SIG-M5 treated with dmso at 0.1 percent for 504 hours (cell line): ENCODE data around the gene MPPED1.

Source experiments
- DNase-seq: peaks from one replicate; lab custom pipeline; 2025; ENCODE audit not compliant: unreplicated experiment; lab: John Stamatoyannopoulos, UW

Gene MPPED1

DNA sequence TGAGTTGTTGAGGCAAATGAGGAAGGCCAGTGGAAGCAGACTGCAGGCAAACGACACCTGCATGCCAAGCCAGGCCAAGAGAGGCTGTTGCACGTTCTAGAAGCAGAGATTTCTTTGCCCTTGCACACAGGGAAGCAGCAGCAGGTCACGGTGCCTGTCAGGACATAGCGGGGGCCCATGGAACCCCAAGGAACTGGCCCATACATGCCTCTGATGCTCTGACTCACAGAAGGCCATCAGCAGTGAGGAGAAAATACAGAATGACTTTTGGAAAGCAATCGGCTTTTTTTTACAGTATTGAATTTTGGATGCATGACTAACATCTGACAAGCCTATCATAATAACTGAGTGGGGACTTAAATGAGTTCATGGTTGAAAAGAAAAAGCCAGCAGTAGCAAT lies 123.9 kb downstream of the MPPED1 start:
- no peak for DNase-seq

DNA sequence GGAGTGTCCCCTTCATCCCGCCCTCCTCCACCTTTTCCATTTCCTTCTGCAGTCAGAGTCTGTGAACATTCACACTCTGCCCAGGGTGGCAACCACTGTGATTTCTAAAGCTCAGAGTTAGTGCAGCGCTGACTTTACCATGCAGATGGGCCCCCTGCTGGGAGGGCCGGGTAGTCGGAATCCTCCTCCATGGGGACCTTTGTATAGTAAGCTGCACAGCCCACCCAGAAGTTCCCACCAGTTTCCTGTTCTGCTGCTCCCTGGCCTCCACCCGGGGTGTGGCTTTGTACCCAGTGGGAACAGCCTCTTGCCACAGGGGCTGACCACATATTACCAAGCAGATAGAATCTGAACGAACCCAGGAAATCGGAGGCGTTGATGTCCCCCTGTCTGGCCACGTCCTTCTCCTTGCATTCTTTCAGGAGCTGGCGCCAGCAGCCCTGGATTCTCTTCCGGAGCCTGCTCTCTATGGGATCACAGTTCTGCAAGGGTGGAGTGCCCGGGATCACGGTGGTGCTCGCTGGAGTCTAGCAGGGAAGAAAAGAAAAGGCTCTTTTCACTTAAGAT lies 125.3 kb downstream of the MPPED1 start:
- DNase-seq, result no peak

DNA sequence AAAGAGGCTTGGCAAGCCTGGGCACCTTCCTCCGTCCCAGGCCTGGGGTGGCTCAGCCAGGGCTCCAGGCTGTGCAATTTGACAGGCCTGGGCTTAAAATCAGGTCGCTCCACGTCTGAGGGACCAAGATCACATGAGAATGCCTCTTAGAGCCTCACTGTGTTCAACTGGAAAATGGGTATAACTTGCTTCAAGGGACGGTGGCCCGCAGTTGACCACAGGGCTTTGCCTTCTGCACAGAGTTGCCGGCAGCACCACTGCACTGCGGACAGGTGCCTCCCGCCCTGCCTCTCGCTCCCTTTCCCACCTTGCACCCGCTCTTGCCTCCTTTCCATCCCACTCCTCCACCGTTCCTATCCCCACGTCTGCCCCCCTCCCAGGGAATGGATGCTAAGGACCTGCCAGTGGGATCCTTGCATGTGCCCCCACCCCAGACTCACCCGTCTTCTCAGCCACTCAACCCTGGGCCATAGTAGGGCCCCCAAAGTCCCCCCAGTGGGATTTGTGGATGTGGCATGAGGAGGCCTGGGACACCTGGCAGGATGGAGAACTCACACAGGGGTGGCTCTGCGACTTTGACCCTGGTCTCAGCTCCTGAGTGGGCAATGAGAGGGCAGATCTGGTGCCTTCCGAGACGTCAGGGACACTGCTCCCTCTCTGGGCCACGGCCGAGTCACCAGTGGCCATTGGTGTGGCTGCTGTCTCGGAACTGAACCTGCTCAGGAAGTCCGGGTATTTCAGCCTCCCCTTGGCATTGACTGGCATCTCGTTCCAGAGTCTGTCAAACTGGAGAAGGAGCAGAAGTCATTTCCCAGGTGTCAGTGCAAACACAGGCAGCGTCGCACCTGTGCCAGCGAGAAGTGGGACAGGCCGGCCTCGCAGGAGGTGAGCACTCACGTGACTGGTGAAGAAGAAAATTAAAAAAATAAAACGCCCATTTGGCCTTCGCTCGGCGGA lies 128.0 kb downstream of the MPPED1 start:
- DNase-seq, result no peak

DNA sequence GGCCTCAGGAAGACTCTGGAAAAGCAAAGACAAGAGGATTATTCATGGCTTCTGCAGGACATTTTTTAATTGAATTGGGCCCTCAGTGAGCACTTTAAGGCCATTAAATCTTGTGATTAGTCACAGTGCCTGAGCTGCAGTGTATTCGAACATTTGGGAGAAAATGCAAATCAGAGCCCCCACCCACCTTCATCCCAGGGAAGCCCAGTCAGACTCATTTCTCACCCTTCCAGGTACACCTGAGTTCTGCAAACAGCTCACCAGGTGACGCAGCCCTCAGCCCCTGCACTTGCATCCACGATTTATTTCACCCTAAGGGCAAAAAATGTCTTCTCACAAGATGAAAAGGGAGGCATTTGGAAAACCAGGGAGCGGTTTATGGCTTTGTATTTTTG lies 128.7 kb downstream of the MPPED1 start:
- no peak for DNase-seq

DNA sequence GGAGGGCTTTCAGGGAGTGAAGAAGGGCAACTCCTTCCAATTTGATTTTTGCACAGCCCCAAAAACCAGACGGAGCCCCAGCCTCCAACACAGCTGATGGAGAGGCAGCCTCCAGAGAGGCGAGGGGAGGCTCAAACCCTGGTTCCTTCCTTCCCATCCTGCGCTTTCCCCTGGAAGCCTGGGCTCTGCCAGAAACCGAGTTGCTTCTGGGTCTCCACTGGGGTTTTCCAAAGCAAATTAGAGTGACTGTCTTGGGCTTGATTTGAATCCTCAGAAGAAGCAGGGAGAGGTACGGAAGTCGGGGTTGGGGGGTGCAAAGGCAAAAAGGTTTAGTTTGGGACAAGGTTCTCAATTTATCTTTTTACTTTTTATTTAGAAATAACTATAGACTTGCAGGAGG lies 129.2 kb downstream of the MPPED1 start:
- no peak for DNase-seq

DNA sequence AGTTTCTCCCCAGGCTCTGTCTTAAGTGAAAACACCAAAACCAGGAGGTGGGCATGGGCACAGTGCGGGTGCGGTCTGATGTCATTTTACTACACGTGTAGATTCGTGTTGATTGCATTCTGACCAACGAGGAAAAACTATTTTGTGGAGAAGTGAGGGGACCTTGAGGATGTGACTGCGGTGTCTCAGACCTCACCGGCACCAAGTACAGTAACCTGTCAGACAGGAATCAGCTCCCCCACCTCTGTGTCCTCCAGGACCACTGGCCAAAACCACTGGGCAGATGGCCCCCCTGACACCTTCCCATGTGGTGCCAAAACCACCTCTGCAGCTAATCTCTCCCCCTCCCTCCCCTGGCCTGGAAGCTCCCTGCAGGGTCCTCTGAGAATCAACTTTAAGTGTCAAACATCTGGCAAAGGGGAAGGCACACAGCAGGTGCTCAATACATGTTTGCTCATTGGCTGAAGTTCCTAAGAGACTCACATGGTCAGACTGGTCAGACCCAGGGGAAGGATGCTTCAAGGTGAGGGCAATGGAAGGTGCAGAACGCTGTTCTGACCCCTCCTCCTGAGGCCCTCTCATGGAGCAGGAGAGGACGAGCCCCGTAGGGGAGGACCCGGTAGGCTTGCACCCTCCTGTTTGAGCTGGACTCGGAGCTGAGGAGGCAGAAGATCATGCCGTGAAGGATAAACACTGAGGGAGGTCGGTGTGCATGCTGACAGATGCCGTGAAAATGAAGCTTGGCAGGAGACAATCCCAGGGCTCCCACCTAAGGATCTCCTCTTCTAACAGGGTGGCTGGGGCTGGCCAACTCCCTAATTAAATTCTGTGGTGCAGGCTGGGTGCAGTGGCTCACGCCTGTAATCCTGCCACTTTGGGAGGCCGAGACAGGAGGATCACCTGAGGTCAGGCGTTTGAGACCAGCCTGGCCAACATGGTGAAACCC lies 129.9 kb downstream of the MPPED1 start:
- DNase-seq, result no peak

DNA sequence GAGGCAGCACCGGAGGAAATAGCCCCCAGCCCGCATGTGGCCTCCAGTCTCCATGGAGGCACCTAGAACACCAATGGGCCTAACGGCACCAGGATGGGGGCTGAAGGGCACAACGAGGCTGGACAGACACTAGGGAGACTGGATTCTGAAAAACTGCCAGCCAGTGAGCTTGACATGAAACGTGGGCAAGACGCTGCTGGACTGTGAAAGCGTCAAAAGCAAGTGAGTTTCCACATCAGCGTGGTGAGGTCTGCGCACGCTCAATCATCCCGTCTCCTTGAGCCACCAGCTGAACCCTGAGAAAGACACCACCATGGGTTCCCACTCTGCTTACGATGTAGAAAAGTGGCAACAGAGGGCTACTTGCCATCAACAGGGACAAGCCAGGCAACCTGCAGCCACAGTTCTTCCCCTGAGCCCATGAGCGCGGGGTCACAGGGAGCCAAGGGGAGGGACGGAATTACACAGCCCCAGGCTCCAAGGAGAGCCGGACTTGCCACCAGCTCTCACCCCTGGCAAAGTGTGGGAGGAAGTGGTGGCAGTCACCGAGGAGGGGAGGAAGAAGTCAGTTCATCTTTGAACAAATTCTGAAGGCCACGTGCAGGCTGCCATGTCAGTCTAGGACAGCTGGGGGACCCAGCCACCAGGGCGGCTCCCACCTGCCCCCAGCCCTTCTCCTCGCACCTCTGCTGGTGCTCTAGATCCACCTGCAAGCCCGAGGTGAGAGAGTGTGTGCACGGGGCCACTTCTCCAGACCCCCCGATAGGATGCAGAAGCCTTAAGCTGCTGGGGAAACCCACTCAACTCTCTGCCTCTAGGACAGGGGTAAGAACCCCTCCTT lies 131.1 kb downstream of the MPPED1 start:
- DNase-seq, result no peak

DNA sequence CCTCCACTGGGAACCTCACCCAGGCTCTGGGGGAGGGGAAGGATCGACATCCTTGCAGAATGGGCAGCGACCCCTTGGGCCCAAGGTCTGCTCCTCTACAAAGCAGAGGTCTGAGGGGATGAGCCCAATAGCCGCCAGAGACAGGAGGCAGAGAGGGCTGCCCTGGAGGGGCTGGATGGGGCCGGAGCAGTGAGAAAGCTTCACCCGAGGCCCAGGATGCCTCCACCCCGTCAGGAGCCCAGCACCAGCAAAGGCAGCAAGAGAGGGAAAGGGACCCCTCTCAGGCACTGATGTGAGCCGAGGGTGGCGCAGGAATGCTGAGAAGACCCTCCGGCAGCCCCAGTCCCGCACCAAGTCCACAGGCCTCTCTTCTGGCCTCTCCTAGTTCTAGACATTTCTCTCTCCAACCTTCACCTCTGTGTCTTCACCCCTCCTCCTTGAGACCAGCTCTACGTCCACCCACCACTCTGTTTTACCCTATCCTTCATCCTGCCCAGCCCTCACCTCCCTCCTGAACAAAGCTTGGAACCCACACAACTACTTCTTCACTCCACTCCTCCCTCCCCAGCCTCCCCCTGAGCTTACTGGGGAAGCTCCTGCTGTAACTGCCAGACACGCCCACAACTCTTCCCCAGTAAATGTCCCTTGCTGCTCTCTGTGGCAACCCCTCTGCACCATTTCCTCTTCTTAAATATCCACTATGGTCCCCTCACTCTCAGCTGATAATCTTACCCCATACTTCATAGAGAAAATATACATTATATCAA lies 131.9 kb downstream of the MPPED1 start:
- DNase-seq, result peak; percentile 3

DNA sequence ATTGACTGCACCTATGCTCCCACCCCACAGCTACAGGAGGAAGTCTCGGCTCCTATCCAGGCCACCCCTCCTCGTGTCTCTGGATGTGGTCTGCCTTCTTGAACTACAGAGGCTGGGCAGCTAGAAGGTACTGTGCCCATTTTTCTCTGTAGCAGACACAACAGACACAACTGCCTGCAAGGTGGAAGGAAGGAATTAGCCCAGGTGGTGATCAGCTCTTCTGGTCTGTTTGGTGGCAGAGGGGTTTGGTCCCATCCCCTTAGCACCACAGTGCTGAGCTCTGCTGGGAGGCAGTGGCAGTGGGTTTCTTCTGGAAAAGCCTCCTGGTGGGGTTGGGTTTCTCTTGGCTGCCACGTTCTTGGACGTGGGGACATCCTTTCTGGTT lies 132.5 kb downstream of the MPPED1 start:
- no peak for DNase-seq

DNA sequence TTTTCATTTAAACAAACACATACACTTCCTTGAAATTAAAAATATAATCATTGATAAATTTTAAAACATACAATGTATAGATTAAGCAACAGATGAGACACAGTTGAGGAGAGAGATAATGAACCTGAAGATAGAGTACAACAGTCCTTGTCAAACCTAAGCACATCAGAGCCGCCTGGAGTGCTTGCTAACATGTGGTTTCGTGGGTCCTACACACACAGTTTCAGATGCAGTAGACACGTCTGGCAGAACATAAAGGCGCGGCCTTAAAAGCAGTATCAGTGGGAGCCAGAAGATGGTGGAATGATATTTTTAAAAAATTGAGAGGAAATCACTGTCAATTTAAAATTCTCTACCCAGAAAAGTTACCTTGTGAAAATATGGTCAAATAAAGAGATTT lies 134.4 kb downstream of the MPPED1 start:
- DNase-seq, result no peak

DNA sequence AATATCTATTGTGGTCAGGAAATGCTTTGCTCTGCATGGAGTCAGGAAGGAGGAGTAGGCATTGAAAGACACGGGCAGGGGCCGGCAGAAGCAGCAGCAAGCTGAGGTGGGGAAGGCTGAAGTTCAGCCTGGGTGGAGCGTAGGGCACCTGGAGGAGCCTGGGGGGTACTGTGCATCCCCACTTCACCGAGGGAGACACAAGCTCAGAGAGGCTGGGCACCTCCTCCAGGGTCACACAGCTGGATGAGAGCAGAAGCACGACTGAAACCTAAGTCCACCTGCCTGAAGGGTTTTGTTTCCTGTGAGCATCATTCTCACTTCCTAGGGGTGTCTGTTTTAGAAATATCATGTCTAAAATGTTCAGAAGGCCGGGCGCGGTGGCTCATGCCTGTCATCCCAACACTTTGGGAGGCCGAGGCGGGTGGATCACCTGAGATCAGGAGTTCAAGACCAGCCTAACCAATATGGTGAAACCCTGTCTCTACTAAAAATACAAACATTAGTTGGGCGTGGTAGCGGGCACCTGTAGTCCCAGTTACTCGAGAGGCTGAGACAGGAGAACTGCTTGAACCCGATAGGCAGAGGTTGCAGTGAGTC lies 138.3 kb downstream of the MPPED1 start:
- DNase-seq, result no peak

DNA sequence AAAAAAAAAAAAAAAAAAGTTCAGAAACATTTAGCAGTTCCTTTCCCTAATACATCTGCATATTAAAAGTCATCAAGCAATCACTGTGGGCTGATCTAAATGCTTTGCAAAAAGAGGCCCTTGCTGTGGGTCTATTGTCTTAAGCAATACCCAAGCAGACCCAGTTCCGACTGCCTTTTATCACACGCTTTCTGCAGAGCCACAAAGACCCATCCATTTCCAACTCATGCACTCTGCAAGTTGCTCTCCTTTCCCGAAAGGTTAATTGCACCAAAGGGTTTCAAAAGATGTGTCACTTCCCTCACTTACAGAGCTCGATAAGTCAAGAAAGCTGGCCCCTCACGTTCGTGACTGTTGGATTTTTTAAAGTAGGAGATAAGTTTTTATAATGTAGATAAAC lies 138.9 kb downstream of the MPPED1 start:
- DNase-seq, result no peak

DNA sequence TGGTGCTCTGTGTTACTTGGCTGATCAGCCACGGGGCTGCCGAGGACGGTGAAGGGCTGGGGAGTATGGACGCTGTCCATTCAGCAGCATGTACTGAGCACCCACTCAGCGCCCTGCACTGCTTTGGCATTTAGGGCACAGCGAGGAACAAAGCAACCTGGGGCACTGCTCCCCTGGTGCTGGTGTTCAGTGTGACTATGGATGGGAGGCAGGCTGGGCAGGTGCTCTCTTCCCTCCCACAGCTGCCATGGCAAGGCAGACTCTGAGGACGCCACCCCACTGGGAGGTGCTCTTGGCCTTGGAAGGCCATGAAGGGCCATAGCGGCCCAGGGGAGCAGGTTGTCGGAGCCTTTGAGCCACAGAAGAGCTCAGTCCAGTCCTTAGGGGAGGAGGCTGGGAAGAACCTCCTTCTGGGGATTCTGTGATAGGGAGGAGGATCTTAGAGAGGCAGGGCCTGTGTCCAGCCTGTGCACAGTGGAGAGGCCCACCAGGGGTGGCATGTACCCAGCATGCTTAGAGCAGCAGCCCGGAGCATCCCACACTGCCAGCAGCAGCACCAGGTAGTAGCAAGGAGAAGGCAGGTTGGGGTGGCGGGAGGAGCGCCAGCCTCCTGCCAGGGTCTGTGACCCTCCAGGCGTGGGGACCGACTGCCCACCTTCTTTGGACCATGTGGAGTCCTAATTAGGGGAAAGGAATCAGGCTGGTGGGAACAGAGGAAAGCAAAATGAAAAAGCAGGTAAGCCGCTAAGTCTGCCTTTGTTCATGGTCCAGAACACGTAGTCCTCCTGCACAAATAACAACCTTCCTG lies 141.8 kb downstream of the MPPED1 start:
- DNase-seq, result no peak

DNA sequence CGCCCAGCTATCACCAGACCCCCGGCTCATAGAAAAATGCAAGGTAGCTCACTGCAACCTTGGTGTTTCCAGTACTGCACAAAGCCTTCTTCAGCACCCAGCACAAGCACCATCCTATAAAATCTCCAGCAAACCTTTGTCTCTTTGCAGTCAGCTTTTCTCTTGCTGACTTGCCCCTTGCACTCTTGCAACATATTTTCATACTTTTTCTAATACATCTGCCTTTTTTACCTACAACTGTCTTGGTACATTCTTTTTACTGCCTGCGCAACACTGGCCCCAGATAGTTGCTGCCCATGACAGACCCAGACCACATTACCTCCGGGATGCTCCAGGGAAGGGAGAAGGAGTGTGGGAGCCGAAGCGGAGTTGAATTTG lies 142.4 kb downstream of the MPPED1 start:
- no peak for DNase-seq

DNA sequence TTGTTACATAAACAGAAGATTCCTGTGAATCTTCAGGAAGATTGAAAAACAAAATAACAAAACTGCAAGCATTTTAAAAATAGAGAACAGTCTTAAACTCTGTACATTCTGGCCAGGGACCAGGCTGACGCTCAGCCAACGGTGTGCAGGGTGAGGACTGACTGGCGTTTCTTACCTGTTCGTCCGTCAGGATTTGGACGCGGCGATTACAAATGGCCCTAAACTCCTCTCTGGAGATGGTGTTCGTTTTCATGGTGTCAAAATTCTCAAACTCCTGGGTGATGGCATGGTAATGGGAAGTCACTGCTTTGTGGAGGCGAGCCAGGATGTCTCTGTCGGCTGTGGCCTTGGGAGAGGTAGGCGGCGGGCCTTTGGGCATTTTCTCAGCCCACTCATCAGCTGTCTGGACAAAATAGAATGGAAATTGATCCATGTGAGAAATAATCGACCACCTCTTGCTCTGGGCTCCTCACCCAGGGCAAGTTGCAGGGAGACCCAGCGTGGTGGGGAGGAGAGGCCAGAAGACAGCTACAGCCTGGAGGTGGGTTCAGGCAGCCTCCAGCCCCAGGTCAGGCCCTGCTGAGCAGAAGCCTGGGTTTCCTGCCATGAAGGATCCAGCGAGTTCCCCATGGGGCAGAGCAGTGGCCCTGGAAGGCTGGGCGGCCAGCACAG lies 143.0 kb downstream of the MPPED1 start:
- no peak for DNase-seq

DNA sequence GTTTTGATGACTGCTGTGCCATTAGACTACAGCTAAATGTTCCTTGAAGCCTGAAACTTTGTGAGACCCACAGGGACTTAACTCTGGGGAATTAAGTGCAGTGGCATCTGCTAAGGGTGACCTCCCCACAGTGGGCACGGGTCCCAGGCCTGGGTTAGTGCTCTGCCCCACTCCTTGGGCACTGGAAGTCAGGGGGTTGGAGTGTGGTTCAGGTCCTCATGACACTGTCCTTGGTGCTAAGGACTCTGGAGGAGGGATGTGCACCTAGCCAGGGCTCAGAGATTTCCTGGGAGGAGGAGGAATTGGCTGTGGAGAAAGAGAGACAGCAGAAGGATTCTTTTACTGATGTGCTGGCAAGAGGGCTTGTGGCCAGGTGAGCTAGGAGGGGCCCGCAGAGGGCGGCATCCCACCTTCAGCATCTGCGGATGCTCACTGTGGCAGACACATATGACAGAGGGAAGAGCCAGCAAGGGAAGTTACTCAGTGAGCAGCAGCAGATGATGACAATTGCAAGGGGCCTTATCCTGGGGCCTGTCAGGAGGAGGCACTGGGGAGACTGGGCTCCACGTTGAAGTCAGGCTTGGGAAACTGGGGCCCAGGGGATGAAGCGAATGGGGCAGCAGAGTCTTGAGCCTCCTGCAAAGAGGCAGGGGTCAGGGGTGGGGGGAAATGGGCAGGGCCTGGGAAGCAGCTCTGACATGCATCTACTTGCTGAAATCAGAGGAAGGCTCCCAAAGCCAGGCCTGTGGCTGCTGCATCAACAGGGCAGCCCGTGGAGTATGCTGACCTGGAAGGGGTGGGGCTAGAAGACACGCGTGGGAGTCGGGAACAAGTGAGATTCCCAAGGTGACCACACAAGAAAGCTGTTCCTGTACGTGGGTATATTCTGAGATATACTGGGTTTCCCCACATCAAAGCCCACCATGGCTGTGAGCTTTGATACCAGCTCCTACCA lies 144.0 kb downstream of the MPPED1 start:
- DNase-seq, result no peak
